Colonic mucosa (tissue), 4 donors: ENCODE results near the gene DCHS1. TPM values are rescaled to one million over a fixed set of nuclear protein-coding genes. Genes with fewer than 3 reads are reported as not detected.

ENCODE experiments used
- DNase-seq: peaks from one replicate; pipeline ENCODE4 v3.0.0-alpha.2; 2020
- H3K27ac ChIP-seq: fragments of 200-600 bp; one replicate; pipeline ENCODE4 v1.8.0; 2021
- H3K27me3 ChIP-seq: fragments of 200-600 bp; one replicate; pipeline ENCODE4 v1.8.0; 2021
- H3K36me3 ChIP-seq: fragments of 200-600 bp; one replicate; pipeline ENCODE4 v1.8.0; 2021
- H3K4me1 ChIP-seq: fragments of 200-600 bp; one replicate; pipeline ENCODE4 v1.8.0; 2021; ENCODE audit warnings: mild to moderate bottlenecking
- H3K4me3 ChIP-seq: fragments of 200-600 bp; one replicate; pipeline ENCODE4 v1.8.0; 2021
- H3K9ac ChIP-seq, 2 donors: one replicate each; pipeline ENCODE4 v1.7.0; 2013; ENCODE audit warnings: control low read depth in 2 of 2, low read depth in 2 of 2, low read length in 2 of 2
- H3K9me3 ChIP-seq: fragments of 200-600 bp; one replicate; pipeline ENCODE4 v1.8.0; 2021
- CTCF ChIP-seq: fragments of 200-600 bp; IDR thresholded peaks from one replicate; pipeline ENCODE4 v1.8.0; 2022; ENCODE audit warnings: antibody characterized with exemption, mild to moderate bottlenecking
- intact Hi-C: fragments of 100-400 bp; cut with DNase I; formaldehyde crosslinking; loops from one replicate; pipeline ENCODE4 v1.14.1; 2022
- total RNA-seq, 2 donors: library from RNA; stranded (reverse); fragmentation: NEBNext Ultra II Directional in 1 of 2; extraction: Animal tissue kit (Norgen Biotek cat#: 25700) in 1 of 2; gene quantifications; one replicate each; pipeline ENCODE4 v1.2.1, GENCODE V29; 2021
- donor health status: healthy.
- donor health status: DM: no; HTN: no; CAD: no.
- donor health status: DM: no; HTN: no; CAD: no.

DCHS1 gene
- total RNA-seq, 2 donors from 2014 or later = 4.7 to 8.3 TPM

- TF ChIP-seq CTCF = no peak
- no peaks in the 10 kb centered on the region for H3K36me3 ChIP-seq
- intact Hi-C loops = no loop called here
Measured at GRCh38 chr11:6619004-6619745, 36.4 kb downstream of the DCHS1 start, which contains the start of gene TPP1. TSS of gene TPP1 (minus strand) at chr11:6619422. CDS start at chr11:6619400, 22 bp downstream.

GRCh38 chr11:6618117-6619003 is 37.2 kb downstream of the DCHS1 start:
- H3K27ac ChIP-seq = peak overlapping the region; percentile 75
- no peaks in the 10 kb centered on the region for H3K36me3 ChIP-seq
- H3K4me1 ChIP-seq = peaks cover 7% of the 10 kb centered on the region
- H3K9ac ChIP-seq = peak overlapping the region; percentile 83 to 100
- peak; percentile 60 for DNase-seq
- no peak for TF ChIP-seq CTCF
- intact Hi-C loops = no loop called here
- H3K4me3 ChIP-seq = peak overlapping the region; percentile 66
- H3K27me3 ChIP-seq = no peaks in the 10 kb centered on the region
- H3K9me3 ChIP-seq = no peaks in the 10 kb centered on the region

More at GRCh38 chr11:6619004-6619745, 36.4 kb downstream of the DCHS1 start, which contains the start of gene TPP1:
- Histone ChIP-seq H3K4me3 (peak within 1 kb of the TSS; percentile 66), H3K9me3 (no peaks in the 10 kb centered on the region), H3K4me1 (peaks cover 7% of the 10 kb centered on the region), H3K9ac (peak within 1 kb of the TSS; percentile 83 to 100), H3K27me3 (no peaks in the 10 kb centered on the region), H3K27ac (peak within 1 kb of the TSS; percentile 75)
- DNase-seq = peak; percentile 98

GRCh38 chr11:6617315-6617781 is 38.3 kb downstream of the DCHS1 start:
- Histone ChIP-seq H3K27ac (peak overlapping the region; percentile 75), H3K4me1 (peaks cover 7% of the 10 kb centered on the region), H3K9me3 (no peaks in the 10 kb centered on the region), H3K9ac (peak overlapping the region; percentile 3 to 8), H3K27me3 (no peaks in the 10 kb centered on the region), H3K4me3 (peak overlapping the region; percentile 66), H3K36me3 (no peaks in the 10 kb centered on the region)
- no peak for DNase-seq
- no peak for TF ChIP-seq CTCF
- intact Hi-C loops = no loop called here

GRCh38 chr11:6616596-6617250 is 38.9 kb downstream of the DCHS1 start:
- intact Hi-C loops = no loop called here
- Histone ChIP-seq H3K9ac (no peak overlapping the region), H3K4me3 (no peak overlapping the region), H3K4me1 (peaks cover 7% of the 10 kb centered on the region), H3K27ac (no peak overlapping the region), H3K27me3 (no peaks in the 10 kb centered on the region), H3K36me3 (no peaks in the 10 kb centered on the region), H3K9me3 (no peaks in the 10 kb centered on the region)
- no peak for TF ChIP-seq CTCF
- no peak for DNase-seq
